Measurements from ENCODE around the gene CSPG4.

The CSPG4 gene

GRCh38 chr15:75631935-75632334, 80.7 kb downstream of the CSPG4 start:
- ChIA-PET POLR2A (interaction anchor here (0.7 to 1.1 kb wide), 2 partner anchors 9 to 180 kb away, joined by 3 read pairs; partner anchors contain the start of gene SIN3A), CTCF (no interaction called here)
- no peak for TF ChIP-seq ZNF384 (IDR thresholded peaks at IDR 0.05)
- no peak for TF ChIP-seq ELF4 (IDR thresholded peaks at IDR 0.05)
- no peak for TF ChIP-seq FOXA1 (IDR thresholded peaks at IDR 0.05)
- TF ChIP-seq HDGF (IDR thresholded peaks at IDR 0.05; ENCODE audit: borderline replicate concordance): no peak
- no peak for TF ChIP-seq SUZ12 (IDR thresholded peaks at IDR 0.05)
- no peak for TF ChIP-seq FOXM1 (IDR thresholded peaks at IDR 0.05; ENCODE audit: borderline replicate concordance)
- no peak for TF ChIP-seq ARNT (IDR thresholded peaks at IDR 0.05)
- no peak for TF ChIP-seq FOXK2 (IDR thresholded peaks at IDR 0.05)
- no peak for DNase-seq (ENCODE audit: extremely low spot score)

- POLR2A ChIA-PET: interaction anchor here (0.9 to 3.6 kb wide), 16 partner anchors 9 to 588 kb away, joined by 3 to 93 read pairs (median 4); partner anchors contain the start of genes IMP3, MAN2C1, SIN3A and SNX33
- CTCF ChIA-PET: interaction anchor here (0.6 to 1.3 kb wide), 5 partner anchors 9 to 47 kb away, joined by 3 to 8 read pairs (median 3); partner anchors contain the start of gene SNX33
- DNase-seq (ENCODE audit: extremely low spot score): peak; percentile 98
- TF ChIP-seq ELF4 (IDR thresholded peaks at IDR 0.05): peak; percentile 65
- no peak for TF ChIP-seq PKNOX1 (IDR thresholded peaks at IDR 0.05)
- no peak for TF ChIP-seq CTBP1 (IDR thresholded peaks at IDR 0.05; ENCODE audit: borderline replicate concordance)
- peak; percentile 83; the same call in 1 of the 2 replicates for TF ChIP-seq HDGF (IDR thresholded peaks at IDR 0.05; ENCODE audit: borderline replicate concordance)
- TF ChIP-seq FOXK2 (IDR thresholded peaks at IDR 0.05): no peak
- TF ChIP-seq FOXA1 (IDR thresholded peaks at IDR 0.05): no peak
- peak; percentile 49; the same call in 1 of the 2 replicates for TF ChIP-seq L3MBTL2 (conservative IDR thresholded peaks at IDR 0.05)
- TF ChIP-seq FOXM1 (IDR thresholded peaks at IDR 0.05; ENCODE audit: borderline replicate concordance): peak; percentile 75
- TF ChIP-seq SP1 (IDR thresholded peaks at IDR 0.05): no peak
- TF ChIP-seq SUZ12 (IDR thresholded peaks at IDR 0.05): no peak
- no peak for TF ChIP-seq LEF1 (IDR thresholded peaks at IDR 0.05; ENCODE audit: borderline replicate concordance)
- TF ChIP-seq BHLHE40 (IDR thresholded peaks at IDR 0.05; ENCODE audit: borderline replicate concordance): no peak
These were observed 86.9 kb downstream of the CSPG4 start, which contains the start of gene SNUPN for GRCh38 chr15:75625542-75626347. TSS of gene SNUPN (minus strand) at chr15:75625725. CDS start at chr15:75621051, 4,674 bp downstream.

Measured in HEK293T (cell line).